GM12865 (cell line): ENCODE data around the gene INPP4B.

Experiments used
- DNase-seq: peaks from one replicate; pipeline ENCODE4 v3.0.0; 2010; ENCODE audit warnings: low read depth
- H3K4me3 ChIP-seq: 2 replicates; pipeline ENCODE4 v1.5.1; 2011; ENCODE audit warnings: mild to moderate bottlenecking, low read depth, low read length, control low read depth
- TF ChIP-seq, protein P1 (sequence below): IDR thresholded peaks from 2 replicates; pipeline ENCODE4 v1.5.1; 2011; ENCODE audit warnings: low read length, control low read depth, low read depth, inconsistent platforms; ENCODE audit not compliant: insufficient read depth; ENCODE audit errors: missing control alignments

The INPP4B gene

DNA sequence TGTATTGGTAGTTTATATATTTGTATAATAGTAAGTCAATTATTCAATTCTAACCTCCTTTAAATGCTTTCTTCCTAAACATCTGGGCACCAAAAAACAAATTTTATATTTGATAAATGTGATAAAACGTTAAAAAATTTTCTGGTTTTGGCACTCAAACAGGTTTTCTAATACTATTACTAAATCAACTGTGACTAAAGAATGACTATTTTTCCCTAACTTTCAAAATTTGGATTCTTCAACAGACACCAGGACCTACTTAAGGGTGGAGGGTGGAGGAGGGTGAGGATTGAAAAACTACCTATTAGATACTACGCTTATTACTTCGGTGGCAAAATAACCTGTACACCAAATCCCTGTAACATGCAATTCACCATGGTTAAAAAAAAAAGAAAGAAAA, 654.2 kb downstream of the INPP4B start:
- no peak overlapping the region for H3K4me3 ChIP-seq
- no peak for DNase-seq
- TF ChIP-seq, protein P1, sequence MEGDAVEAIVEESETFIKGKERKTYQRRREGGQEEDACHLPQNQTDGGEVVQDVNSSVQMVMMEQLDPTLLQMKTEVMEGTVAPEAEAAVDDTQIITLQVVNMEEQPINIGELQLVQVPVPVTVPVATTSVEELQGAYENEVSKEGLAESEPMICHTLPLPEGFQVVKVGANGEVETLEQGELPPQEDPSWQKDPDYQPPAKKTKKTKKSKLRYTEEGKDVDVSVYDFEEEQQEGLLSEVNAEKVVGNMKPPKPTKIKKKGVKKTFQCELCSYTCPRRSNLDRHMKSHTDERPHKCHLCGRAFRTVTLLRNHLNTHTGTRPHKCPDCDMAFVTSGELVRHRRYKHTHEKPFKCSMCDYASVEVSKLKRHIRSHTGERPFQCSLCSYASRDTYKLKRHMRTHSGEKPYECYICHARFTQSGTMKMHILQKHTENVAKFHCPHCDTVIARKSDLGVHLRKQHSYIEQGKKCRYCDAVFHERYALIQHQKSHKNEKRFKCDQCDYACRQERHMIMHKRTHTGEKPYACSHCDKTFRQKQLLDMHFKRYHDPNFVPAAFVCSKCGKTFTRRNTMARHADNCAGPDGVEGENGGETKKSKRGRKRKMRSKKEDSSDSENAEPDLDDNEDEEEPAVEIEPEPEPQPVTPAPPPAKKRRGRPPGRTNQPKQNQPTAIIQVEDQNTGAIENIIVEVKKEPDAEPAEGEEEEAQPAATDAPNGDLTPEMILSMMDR, result no peak

DNA sequence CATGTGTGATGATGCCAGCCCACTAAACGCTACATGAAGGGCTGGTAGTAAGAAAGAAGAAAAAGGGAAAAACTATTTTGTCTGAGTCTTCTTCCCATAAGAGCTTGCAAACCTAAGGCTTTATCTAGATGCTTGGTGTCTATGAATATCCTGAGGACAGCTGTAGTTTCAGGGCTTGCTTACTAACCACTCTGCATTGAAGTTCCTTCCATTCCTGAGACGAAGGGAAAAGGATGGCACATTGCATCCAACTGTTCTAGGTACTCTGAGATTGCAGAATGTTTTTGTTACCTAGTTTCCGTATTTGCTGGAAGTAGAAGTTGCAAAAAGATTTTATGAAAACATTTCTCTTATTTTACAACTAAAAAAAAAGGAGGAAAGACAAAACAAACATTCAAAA, 665.1 kb downstream of the INPP4B start:
- no peak for DNase-seq
- no peak overlapping the region for H3K4me3 ChIP-seq
- TF ChIP-seq, protein P1, result no peak

DNA sequence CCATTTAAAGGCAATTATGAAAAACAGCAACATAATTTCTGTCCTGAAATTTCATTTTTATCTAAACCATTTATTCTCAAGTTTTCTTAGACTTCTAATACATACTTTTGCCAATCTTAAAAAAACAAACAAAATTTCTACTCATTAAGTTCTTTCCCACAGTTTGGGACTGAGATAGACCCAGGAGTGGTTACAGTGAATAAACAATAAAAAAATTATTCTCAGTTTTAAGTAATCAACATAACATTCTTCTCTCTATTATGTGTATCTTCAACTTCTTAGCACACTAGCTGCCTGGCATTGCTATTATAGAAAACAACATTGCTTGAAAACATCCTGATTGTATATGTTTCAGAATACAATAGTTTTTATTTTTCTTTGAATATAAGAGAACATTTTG, 676.9 kb downstream of the INPP4B start:
- no peak overlapping the region for H3K4me3 ChIP-seq
- TF ChIP-seq, protein P1, result no peak
- DNase-seq, result no peak

DNA sequence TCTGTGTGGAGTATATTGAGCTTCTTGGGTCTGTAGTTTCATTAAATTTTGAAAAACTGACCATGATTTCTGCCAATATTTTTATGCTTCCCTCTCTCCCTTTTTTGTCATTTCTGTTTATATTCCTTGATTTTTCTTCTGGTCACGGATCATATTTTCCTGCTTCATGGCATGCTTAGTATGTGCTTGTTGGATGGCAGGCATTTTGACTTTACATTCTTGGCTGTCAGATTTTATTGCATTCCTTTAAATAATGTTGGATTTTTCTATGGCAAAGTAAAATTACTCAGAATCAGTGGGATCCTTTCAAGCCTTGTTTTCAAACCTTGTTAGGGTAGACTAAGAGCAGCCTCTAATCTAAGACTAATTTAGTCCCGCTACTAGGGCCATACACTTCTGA, 677.9 kb downstream of the INPP4B start:
- no peak for DNase-seq
- TF ChIP-seq, protein P1, result no peak
- H3K4me3 ChIP-seq, result no peak overlapping the region

DNA sequence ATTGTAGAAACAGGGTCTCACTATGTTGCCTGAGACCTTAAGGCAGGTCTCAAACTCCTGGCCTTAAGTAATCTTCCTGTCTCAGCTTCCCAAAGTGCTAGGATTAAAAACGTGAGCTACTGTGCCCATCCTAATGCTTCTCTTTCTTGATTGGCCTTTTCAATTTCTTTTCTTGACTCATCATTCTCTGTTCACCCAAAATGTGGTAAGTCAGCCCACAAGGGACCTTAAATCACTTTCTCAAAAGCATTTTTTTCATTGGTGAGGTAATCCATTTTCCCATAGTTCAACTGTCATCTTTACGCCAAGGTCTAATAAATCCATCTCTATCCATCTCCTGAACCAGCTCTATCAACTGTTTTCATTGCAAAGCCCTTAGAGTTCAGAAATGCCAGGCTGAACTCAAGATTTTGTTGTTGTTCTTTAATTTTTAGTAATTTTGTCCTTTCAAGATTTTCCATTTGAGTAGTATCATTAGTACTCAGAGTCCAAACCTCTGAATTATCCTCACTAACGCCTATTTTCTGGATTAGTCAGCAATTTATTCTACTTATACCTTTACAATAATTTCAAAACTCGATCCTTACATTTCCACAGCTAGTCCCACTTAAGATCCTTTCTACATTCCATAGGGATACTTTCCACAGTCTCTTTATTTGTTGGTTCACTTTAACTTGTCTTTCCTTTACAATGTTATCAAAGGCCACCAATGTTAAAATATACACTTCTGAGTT, 681.2 kb downstream of the INPP4B start:
- DNase-seq, result no peak
- TF ChIP-seq, protein P1, result no peak
- no peak overlapping the region for H3K4me3 ChIP-seq

DNA sequence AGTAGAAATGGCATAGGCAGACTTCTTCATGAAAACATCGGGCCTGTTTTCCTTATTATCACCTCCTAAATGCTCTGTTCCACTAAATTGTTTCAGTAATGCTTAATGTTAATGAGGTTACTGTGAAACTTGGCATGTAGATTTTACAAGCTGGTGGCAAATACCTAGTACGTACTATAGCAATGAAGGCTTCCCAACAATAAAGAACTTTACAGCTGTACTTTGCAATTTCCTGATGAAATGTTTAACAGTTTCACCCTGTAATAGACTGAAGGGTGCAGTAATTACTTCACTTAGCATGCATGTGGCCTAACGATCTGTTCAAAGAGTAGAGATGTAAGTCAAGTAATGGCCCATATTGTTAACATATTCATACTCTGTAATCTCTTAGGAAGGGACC, 685.0 kb downstream of the INPP4B start:
- TF ChIP-seq, protein P1, result no peak

DNA sequence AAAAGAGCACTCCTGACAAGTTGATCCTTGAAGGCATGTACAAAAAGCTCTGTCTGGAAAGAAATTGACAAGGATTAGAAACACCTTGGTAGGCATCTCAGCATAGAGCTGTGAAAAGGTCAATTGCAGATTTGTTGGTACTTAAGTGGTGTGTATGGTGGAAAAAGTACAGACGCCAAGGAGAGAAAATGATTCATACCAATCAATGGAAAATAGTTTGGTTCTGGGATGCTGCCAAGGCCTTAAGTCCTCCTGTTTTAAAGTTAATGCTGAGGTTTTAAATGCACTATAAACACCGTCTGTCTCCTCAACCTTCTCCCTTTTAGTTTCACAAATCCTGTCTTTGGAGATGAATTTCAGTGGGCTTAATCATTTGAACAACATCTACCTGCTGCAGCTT, 685.6 kb downstream of the INPP4B start:
- H3K4me3 ChIP-seq, result no peak overlapping the region
- TF ChIP-seq, protein P1, result no peak
- DNase-seq, result no peak

More for the DNA sequence above, 685.0 kb downstream of the INPP4B start:
- no peak for DNase-seq
- H3K4me3 ChIP-seq, result no peak overlapping the region
